Measurements from ENCODE around the gene GCA. TPM values are rescaled to one million over a fixed set of nuclear protein-coding genes. Genes with fewer than 3 reads are reported as not detected.
A peak's percentile ranks its signal among the peaks of the same experiment; 100 is the strongest.

GCA gene
- total and polyA plus RNA-seq, 2 of the 13 experiments (the other 11 are each of a cell fraction or from before 2014, with no cell fraction given), result 42.0 to 48.3 TPM

DNA sequence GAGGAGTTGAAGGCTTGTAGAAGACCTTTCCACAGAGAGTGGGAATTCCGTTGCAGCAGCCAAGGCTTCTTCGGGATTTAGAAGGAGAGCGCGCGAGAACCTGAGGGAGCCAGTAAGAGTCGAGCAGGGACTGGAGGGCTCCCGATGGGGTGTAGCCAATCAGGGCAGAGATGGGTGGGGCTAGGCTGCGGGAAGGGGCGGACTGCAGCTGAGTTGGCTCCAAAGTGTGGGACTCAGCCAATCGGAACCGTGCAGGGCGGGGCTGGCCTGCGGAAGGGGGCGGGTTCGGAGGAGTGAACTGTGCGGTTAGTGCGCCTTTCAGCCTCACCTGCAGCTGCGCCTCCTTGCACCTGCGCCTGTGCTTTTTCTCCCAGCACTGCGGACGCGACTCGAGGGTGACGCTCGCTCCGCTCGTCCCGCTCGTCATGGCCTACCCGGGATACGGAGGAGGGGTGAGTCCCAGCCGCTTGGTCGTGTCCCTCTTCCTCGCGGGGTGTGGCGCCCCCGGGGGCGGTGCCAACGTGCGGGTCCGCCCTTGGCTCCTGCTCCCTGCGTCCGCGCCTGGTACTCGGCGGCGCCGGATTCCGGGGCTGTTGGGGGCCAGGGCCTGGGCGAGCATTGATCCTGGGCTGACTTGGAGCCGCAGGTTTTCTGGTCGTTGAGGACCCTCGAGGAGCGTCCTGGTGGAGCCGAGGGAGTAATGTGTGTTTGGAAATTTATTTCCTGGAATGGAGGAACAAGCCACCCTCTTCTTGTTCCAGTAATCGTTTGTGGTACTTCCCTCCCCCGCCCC lies at the start of gene GCA (continued):
- TF ChIP-seq ESRRA (CRISPR knock-in tag; IDR thresholded peaks at IDR 0.05; ENCODE audit: low read depth) (peak; percentile 82), HNRNPH1 (optimal IDR thresholded peaks at IDR 0.05; ENCODE audit: low read depth, low read length) (no peak), NFE2L2 (IDR thresholded peaks at IDR 0.05; ENCODE audit: low read length) (no peak), ZNF383 (CRISPR knock-in tag; IDR thresholded peaks at IDR 0.05; ENCODE audit: borderline replicate concordance) (no peak), ZNF335 (CRISPR knock-in tag; IDR thresholded peaks at IDR 0.05) (no peak; the same call in 1 of the 2 replicates), RBM22 (optimal IDR thresholded peaks at IDR 0.05; ENCODE audit: low read length) (no peak), ZNF224 (CRISPR knock-in tag; IDR thresholded peaks at IDR 0.05) (0 out of 2 replicates have a peak, but pooled peaks have one; percentile 39), BRCA1 (CRISPR knock-in tag; IDR thresholded peaks at IDR 0.05) (no peak), JUND (CRISPR knock-in tag; IDR thresholded peaks at IDR 0.05) (no peak), EP300 (IDR thresholded peaks at IDR 0.05; ENCODE audit: low read depth in 2 of 2, low read length in 2 of 2) (no peak), EP300 (CRISPR knock-in tag; IDR thresholded peaks at IDR 0.05; ENCODE audit: borderline replicate concordance) (no peak), IRF2 (CRISPR knock-in tag; IDR thresholded peaks at IDR 0.05) (peak; percentile 66), RXRB (CRISPR knock-in tag; IDR thresholded peaks at IDR 0.05; ENCODE audit: borderline replicate concordance) (peak; percentile 53), FOSL1 (CRISPR knock-in tag; IDR thresholded peaks at IDR 0.05; ENCODE audit: borderline replicate concordance) (no peak), ZNF674 (CRISPR knock-in tag; IDR thresholded peaks at IDR 0.05; ENCODE audit: low read depth) (no peak), CC2D1A (CRISPR knock-in tag; IDR thresholded peaks at IDR 0.05) (0 out of 2 replicates have a peak, but pooled peaks have one; percentile 19), PCBP1 (IDR thresholded peaks at IDR 0.05; ENCODE audit: borderline replicate concordance, low read depth, low read length) (no peak), ZFP41 (CRISPR knock-in tag; IDR thresholded peaks at IDR 0.05; ENCODE audit: borderline replicate concordance) (peak; percentile 93), HNRNPK (IDR thresholded peaks at IDR 0.05; ENCODE audit: low read depth, low read length, poor library complexity, severe bottlenecking) (no peak), ZNF766 (CRISPR knock-in tag; IDR thresholded peaks at IDR 0.05; ENCODE audit: borderline replicate concordance) (no peak), FIP1L1 (IDR thresholded peaks at IDR 0.05; ENCODE audit: borderline replicate concordance, insufficient read depth, low read depth, low read length) (no peak), ZNF441 (CRISPR knock-in tag; IDR thresholded peaks at IDR 0.05; ENCODE audit: borderline replicate concordance) (peak; percentile 89), ZNF776 (CRISPR knock-in tag; IDR thresholded peaks at IDR 0.05) (peak; percentile 94), CCAR2 (optimal IDR thresholded peaks at IDR 0.05; ENCODE audit: low read depth, low read length) (no peak)
- TF ChIP-seq, protein P1, sequence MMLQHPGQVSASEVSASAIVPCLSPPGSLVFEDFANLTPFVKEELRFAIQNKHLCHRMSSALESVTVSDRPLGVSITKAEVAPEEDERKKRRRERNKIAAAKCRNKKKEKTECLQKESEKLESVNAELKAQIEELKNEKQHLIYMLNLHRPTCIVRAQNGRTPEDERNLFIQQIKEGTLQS (CRISPR knock-in tag; IDR thresholded peaks at IDR 0.05), result no peak; the same call in none of the 2 replicates
- TF ChIP-seq, protein P2, sequence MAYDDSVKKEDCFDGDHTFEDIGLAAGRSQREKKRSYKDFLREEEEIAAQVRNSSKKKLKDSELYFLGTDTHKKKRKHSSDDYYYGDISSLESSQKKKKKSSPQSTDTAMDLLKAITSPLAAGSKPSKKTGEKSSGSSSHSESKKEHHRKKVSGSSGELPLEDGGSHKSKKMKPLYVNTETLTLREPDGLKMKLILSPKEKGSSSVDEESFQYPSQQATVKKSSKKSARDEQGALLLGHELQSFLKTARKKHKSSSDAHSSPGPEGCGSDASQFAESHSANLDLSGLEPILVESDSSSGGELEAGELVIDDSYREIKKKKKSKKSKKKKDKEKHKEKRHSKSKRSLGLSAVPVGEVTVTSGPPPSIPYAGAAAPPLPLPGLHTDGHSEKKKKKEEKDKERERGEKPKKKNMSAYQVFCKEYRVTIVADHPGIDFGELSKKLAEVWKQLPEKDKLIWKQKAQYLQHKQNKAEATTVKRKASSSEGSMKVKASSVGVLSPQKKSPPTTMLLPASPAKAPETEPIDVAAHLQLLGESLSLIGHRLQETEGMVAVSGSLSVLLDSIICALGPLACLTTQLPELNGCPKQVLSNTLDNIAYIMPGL (CRISPR knock-in tag; IDR thresholded peaks at IDR 0.05; ENCODE audit: borderline replicate concordance in 1 of 2, low read depth in 1 of 2), result peak; percentile 88 to 91
- TF ChIP-seq, protein P3, sequence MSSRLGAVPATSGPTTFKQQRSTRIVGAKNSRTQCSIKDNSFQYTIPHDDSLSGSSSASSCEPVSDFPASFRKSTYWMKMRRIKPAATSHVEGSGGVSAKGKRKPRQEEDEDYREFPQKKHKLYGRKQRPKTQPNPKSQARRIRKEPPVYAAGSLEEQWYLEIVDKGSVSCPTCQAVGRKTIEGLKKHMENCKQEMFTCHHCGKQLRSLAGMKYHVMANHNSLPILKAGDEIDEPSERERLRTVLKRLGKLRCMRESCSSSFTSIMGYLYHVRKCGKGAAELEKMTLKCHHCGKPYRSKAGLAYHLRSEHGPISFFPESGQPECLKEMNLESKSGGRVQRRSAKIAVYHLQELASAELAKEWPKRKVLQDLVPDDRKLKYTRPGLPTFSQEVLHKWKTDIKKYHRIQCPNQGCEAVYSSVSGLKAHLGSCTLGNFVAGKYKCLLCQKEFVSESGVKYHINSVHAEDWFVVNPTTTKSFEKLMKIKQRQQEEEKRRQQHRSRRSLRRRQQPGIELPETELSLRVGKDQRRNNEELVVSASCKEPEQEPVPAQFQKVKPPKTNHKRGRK (CRISPR knock-in tag; IDR thresholded peaks at IDR 0.05), result peak; percentile 67; the same call in 1 of the 2 replicates
